Right atrium auricular region (tissue), 2 donors: ENCODE measurements around the gene GCM1. TPM values are rescaled to one million over a fixed set of nuclear protein-coding genes. Genes with fewer than 3 reads are reported as not detected.

Experiments
- DNase-seq: peaks from one replicate; pipeline ENCODE4 v3.0.0-alpha.2; 2019; ENCODE audit warnings: low spot score
- H3K27ac ChIP-seq, 2 donors: fragments of 200-600 bp; sonication (generic); 1 replicate in 1 of 2; 2 replicates in 1 of 2; pipeline ENCODE4 v1.5.1; 2016 to 2019
- H3K27me3 ChIP-seq, 2 donors: fragments of 200-600 bp; sonication (generic); one replicate each; pipeline versions ENCODE4 v1.5.1 to v1.6.0; 2017 to 2019
- H3K36me3 ChIP-seq: fragments of 200-600 bp; sonication (generic); one replicate; pipeline ENCODE4 v1.5.1; 2016
- H3K4me1 ChIP-seq, 2 donors: fragments of 200-600 bp; sonication (generic); one replicate each; pipeline versions ENCODE4 v1.5.1 to v1.6.0; 2017 to 2019
- H3K4me3 ChIP-seq, 2 donors: fragments of 200-600 bp; sonication (generic); 1 replicate in 1 of 2; 2 replicates in 1 of 2; pipeline ENCODE4 v1.5.1; 2017 to 2019; ENCODE audit warnings: mild to moderate bottlenecking in 1 of 2, moderate library complexity in 1 of 2
- H3K9me3 ChIP-seq, 2 donors: fragments of 200-600 bp; sonication (generic); one replicate each; pipeline ENCODE4 v1.5.1; 2019
- total RNA-seq, 2 donors: library from RNA; depleted of rRNA; stranded (reverse); fragments of >200 nt; gene quantifications; one replicate each; pipeline ENCODE4 v1.1.0, GENCODE V29; 2016
- TF ChIP-seq, protein P1 (sequence below), 2 donors: fragments of 200-600 bp; sonication (generic); IDR thresholded peaks; one replicate each; pipeline ENCODE4 v1.5.1; 2019; ENCODE audit warnings: antibody characterized with exemption in 2 of 2

GCM1 gene
- total RNA-seq, 2 donors from 2014 or later: not detected

DNA sequence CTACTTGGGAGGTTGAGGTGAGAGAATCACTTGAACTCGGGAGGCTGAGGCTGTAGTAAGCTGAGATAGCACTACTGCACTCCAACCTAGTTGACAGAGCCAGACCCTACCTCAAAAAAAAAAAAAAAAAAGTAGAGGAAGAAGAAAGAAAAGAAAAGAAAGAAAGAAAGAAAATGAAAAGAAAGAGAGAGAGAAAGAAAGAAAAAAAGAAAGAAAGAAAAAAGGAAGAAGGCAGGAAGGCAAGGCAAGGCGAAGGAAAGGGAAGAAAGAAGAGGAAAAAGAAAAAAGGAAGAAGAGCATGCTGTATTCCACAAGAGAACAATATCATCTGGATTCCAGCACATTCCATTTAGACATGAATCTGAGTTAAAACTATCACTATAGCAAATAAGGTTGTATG, 3.8 kb downstream of the GCM1 start:
- H3K9me3 ChIP-seq: no peaks in the 10 kb centered on the region
- H3K27me3 ChIP-seq: no peaks in the 10 kb centered on the region
- TF ChIP-seq, protein P1, sequence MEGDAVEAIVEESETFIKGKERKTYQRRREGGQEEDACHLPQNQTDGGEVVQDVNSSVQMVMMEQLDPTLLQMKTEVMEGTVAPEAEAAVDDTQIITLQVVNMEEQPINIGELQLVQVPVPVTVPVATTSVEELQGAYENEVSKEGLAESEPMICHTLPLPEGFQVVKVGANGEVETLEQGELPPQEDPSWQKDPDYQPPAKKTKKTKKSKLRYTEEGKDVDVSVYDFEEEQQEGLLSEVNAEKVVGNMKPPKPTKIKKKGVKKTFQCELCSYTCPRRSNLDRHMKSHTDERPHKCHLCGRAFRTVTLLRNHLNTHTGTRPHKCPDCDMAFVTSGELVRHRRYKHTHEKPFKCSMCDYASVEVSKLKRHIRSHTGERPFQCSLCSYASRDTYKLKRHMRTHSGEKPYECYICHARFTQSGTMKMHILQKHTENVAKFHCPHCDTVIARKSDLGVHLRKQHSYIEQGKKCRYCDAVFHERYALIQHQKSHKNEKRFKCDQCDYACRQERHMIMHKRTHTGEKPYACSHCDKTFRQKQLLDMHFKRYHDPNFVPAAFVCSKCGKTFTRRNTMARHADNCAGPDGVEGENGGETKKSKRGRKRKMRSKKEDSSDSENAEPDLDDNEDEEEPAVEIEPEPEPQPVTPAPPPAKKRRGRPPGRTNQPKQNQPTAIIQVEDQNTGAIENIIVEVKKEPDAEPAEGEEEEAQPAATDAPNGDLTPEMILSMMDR (IDR thresholded peaks at IDR 0.05): no peak
- H3K36me3 ChIP-seq: no peaks in the 10 kb centered on the region
- H3K27ac ChIP-seq: no peak overlapping the region
- no peaks in the 10 kb centered on the region for H3K4me1 ChIP-seq
- no peak for DNase-seq
- no peak overlapping the region for H3K4me3 ChIP-seq

DNA sequence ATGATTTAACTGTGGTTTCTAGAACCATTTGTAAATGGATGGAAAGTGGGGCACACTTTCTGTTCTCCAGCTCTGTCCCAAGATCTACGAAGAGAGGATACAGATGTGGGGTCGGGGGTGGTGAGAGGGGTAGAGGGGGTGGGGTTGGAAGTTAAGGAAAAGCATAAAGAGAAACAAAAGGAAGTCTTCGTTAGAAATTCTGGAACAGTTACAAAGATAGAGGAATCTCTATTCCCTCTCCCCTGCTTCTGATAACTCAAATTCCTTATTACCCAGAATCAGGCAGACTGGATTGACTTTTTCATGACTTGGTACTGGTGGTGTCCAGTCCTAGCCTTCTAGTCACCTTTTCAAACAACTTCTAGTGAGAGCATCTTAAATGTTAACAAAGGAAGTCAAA, 4.9 kb downstream of the GCM1 start:
- no peak for DNase-seq
- Histone ChIP-seq H3K36me3 (no peaks in the 10 kb centered on the region), H3K9me3 (no peaks in the 10 kb centered on the region), H3K27me3 (no peaks in the 10 kb centered on the region), H3K4me1 (no peaks in the 10 kb centered on the region), H3K4me3 (no peak overlapping the region), H3K27ac (no peak overlapping the region)
- TF ChIP-seq, protein P1 (IDR thresholded peaks at IDR 0.05): no peak

DNA sequence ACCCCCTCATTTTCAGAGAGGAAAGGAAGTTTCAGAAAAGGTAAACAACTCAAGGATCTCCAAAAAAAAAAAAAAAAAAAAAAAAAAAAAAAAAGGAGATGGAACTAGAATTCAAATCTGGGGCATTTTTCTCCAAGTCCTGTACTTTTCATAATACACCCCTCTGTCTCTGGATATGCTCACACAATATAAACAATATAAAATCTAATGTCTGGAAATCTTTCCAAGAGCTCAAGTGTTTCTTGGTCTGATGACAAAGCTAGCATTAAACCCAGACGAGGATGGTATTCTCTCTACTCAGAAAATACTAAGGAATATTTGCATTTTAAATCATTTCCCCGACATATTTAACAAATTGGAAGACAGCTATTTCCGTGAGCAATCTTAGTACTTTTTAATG, 5.8 kb downstream of the GCM1 start:
- no peak for DNase-seq
- Histone ChIP-seq H3K4me1 (no peaks in the 10 kb centered on the region), H3K36me3 (no peaks in the 10 kb centered on the region), H3K27ac (no peak overlapping the region), H3K27me3 (no peaks in the 10 kb centered on the region), H3K4me3 (no peak overlapping the region), H3K9me3 (no peaks in the 10 kb centered on the region)
- TF ChIP-seq, protein P1 (IDR thresholded peaks at IDR 0.05): no peak

DNA sequence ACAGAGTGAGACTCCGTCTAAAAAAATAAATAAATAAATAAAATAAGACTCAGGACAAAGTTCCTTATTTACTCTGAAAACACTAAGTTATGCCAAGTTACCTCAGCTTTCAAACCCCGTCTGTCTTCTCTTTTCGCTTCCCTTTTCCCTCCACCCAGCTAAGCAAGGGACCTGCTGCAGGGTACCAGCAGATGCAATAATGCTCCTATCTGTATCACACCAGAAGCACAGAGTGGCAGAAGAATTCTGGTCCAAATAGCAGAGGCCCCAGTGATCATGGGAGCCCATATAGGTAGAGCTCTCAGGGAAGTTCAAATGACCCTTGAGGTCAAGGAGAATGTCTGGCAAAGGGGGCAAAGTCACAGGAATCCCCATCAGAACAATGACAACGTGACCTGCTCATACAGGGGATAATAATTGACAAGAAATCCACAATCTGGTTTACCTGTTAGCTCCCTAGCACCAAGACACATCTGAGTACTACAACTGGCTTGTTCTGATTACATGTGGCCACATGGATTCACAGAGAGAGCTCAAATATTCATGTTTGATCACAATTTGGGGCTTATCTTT, 8.7 kb downstream of the GCM1 start:
- H3K4me1 ChIP-seq: no peaks in the 10 kb centered on the region
- no peak for DNase-seq
- H3K36me3 ChIP-seq: no peaks in the 10 kb centered on the region
- no peaks in the 10 kb centered on the region for H3K27me3 ChIP-seq
- no peak overlapping the region for H3K4me3 ChIP-seq
- TF ChIP-seq, protein P1 (IDR thresholded peaks at IDR 0.05): no peak
- no peaks in the 10 kb centered on the region for H3K9me3 ChIP-seq
- no peak overlapping the region for H3K27ac ChIP-seq

DNA sequence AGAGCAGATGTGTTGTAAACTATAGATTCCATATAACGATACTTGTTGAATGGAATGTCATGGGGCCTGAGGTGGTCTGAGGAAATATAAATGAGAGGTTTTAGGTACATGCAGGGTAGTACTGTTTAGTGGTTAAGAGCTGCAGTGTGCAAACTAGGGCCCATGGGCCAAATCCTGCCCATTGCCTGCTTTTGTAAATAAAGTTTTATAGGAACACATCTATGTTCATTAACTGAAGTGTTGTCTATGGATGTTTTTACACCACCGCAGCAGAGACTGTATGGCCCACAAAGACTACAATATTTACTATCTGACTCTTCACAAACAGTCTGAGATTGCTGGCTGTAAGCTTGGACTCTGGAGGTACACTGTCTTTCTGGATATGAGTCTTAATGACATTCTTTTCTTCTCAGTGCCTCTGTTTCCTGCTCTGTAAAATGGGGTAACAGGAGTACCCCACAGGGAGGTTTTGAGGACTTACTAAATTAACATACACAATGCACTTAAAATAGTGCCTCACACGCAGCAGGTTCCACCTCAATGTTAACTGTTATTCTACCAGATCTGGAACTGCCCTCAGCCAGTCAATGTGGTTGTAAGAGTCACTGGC, 12.5 kb downstream of the GCM1 start:
- H3K9me3 ChIP-seq: no peaks in the 10 kb centered on the region
- no peak overlapping the region for H3K4me3 ChIP-seq
- H3K36me3 ChIP-seq: no peaks in the 10 kb centered on the region
- TF ChIP-seq, protein P1 (IDR thresholded peaks at IDR 0.05): no peak
- DNase-seq: no peak
- H3K27me3 ChIP-seq: no peaks in the 10 kb centered on the region
- H3K4me1 ChIP-seq: no peaks in the 10 kb centered on the region
- H3K27ac ChIP-seq: no peak overlapping the region
